Fibroblast of mammary gland (primary cell): ENCODE measurements around the gene TLX1.

ENCODE experiments used
- DNase-seq: peaks from one replicate; pipeline ENCODE4 v3.0.0-alpha.2; 2010; ENCODE audit warnings: low read depth
- H3K4me3 ChIP-seq: 2 replicates; pipeline ENCODE4 v1.5.1; 2011; ENCODE audit warnings: low read depth, mild to moderate bottlenecking, low read length, moderate library complexity; ENCODE audit not compliant: control insufficient read depth
- CTCF ChIP-seq: conservative IDR thresholded peaks from 2 replicates; pipeline ENCODE4 v1.5.1; 2011; ENCODE audit warnings: low read depth, low read length, inconsistent platforms; ENCODE audit not compliant: control insufficient read depth, insufficient read depth

TLX1 gene

DNA sequence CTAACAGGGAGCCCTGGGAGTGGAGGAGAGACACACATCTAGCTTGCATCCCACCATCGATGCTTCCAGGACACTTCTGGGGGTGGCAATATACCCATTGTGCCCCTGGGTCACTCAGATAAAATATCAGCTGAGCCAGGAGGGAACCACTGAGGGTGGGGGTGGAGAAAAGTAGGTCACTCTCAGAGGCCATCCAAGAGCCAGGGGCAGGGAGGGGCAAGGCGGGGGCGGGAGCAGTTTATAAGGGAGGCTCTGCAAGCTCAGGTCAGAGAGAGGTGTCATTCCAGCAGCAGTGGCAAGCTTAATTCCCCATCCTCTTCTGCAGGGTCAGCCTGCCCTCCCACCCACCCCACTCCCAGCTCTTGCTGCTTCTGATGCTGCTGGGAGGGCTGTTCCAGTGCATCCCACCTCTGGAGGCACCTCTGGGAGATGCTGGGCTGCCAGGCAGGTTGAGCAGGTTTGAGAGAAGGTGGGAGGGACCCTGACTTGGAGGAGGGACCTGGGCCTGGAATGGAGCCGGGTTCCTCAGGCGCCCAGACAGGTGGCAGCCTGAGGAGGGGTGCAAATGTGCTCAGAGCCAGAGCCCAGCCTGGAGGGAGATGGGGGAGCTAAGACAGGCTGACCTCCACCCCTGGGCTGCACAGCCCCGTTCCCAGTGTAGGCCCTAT is 20.1 kb upstream of the TLX1 start:
- no peak overlapping the region for H3K4me3 ChIP-seq
- DNase-seq, result no peak
- TF ChIP-seq CTCF, result no peak

DNA sequence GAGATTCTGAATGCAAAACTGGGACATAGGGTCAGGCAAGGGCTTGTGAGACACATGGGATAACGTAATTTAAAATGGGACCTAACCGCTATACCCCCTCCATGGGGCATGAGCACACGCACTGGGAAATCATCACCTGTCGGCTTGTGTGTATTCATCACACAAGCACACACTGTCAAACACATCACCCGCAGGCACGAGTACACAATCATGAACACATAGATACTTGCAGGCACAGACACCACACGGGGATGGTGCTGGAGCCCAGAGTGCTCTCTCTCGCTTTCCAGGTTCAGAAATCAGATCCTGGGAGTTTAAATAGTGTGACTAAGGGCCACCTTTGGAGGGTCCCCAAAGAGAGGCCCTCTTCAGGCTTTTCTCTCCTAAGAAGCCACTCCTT is 19.6 kb upstream of the TLX1 start:
- DNase-seq, result no peak
- no peak for TF ChIP-seq CTCF
- H3K4me3 ChIP-seq, result no peak overlapping the region

- no peak for TF ChIP-seq CTCF
- no peak for DNase-seq
These were observed 18.1 kb upstream of the TLX1 start for GRCh38 chr10:101112799-101113594.

DNA sequence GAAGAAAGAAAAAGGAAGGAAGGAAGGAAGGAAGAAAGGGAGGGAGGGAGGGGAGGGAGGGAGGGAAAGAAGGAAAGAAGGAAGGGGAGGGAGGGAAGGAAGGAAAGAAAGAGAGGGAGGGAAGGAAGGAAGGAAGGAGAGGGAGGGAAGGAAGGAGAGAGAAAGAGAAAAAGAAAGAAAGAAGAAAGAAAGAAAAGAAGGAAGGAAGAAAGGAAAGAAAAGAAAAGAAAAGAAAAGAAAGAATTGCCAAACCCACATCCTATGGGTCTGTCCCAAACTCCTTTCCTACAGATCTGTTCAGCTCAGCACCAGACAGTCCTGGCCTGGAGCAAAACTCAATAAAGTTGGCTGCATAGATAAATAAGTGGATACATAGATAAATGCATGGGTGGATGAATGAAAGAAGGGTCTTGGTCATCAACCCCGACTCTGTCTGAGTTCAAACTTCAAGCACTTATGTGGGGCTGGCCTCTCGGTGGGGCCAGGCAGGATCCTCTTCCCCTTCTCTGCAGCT is 17.2 kb upstream of the TLX1 start:
- no peak for TF ChIP-seq CTCF
- no peak for DNase-seq
- no peak overlapping the region for H3K4me3 ChIP-seq

More at GRCh38 chr10:101112799-101113594, 18.1 kb upstream of the TLX1 start:
- no peak overlapping the region for H3K4me3 ChIP-seq

DNA sequence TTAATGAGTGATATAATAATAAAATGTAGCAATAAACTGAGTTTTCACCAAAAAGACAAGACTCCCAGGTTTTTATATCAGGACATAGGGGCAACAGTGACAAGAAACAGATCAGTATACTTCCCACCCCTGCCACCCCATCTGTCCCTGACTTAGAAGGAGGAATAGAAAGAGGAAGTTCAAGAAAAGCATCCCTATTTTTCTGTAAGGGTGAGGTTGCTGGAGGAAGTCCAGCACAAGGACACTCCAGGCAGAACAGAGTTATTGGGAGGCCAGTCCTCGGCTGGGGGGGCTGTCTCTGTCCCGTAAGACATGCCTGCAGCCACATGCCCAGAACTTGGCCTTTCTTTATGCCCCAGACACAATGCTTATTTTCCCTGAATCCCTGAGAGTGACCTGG is 16.5 kb upstream of the TLX1 start:
- TF ChIP-seq CTCF, result no peak
- no peak for DNase-seq
- H3K4me3 ChIP-seq, result no peak overlapping the region

GRCh38 chr10:101116754-101117153 is 14.3 kb upstream of the TLX1 start:
- TF ChIP-seq CTCF, result no peak
- DNase-seq, result no peak

More at GRCh38 chr10:101116754-101117153, 14.3 kb upstream of the TLX1 start:
- no peak overlapping the region for H3K4me3 ChIP-seq
